HG03558 (cell line): ENCODE measurements around the gene ALCAM.

Experiments used
- ATAC-seq: cut with Tn5 transposase; IDR thresholded peaks from one replicate; pipeline ENCODE4 v1.9.1; 2021; ENCODE audit warnings: moderate number of reproducible peaks; ENCODE audit not compliant: unreplicated experiment; ENCODE audit errors: extremely low read depth

Gene ALCAM

GRCh38 chr3:105613120-105613519 is 246.4 kb downstream of the ALCAM start:
- no peak for ATAC-seq

- ATAC-seq, result no peak
Observed at GRCh38 chr3:105614288-105615030, 247.8 kb downstream of the ALCAM start.

GRCh38 chr3:105615814-105616213 is 249.1 kb downstream of the ALCAM start:
- ATAC-seq, result no peak

GRCh38 chr3:105616374-105617121 is 249.8 kb downstream of the ALCAM start:
- ATAC-seq, result no peak

GRCh38 chr3:105618556-105618955 is 251.8 kb downstream of the ALCAM start:
- ATAC-seq, result no peak

GRCh38 chr3:105619651-105620050 is 252.9 kb downstream of the ALCAM start:
- ATAC-seq, result no peak

- no peak for ATAC-seq
Observed at GRCh38 chr3:105620236-105620635, 253.5 kb downstream of the ALCAM start.

- ATAC-seq, result no peak
Observed at GRCh38 chr3:105622169-105622568, 255.5 kb downstream of the ALCAM start.
